HEK293 (cell line): ENCODE data around the gene TBL1XR1.

Experiments
- ZNF174 ChIP-seq: fragments of 450-650 bp; formaldehyde crosslinking; IDR thresholded peaks from 2 replicates; pipeline ENCODE4 v1.5.0; 2017; ENCODE audit warnings: missing biosample characterization, mild to moderate bottlenecking, missing genetic modification characterization
- ZNF561 ChIP-seq: fragments of 450-650 bp; IDR thresholded peaks from 2 replicates; pipeline ENCODE4 v1.5.1; 2018; ENCODE audit warnings: missing biosample characterization, missing genetic modification characterization, borderline replicate concordance
- TF ChIP-seq, protein P1 (sequence below): fragments of 450-650 bp; formaldehyde crosslinking; IDR thresholded peaks from 2 replicates; pipeline ENCODE4 v1.5.1; 2016; ENCODE audit warnings: missing biosample characterization, missing genetic modification characterization
- TF ChIP-seq, protein P2 (sequence below): fragments of 450-650 bp; formaldehyde crosslinking; IDR thresholded peaks from 2 replicates; pipeline ENCODE4 v1.5.1; 2016; ENCODE audit warnings: missing biosample characterization, missing genetic modification characterization
- TF ChIP-seq, protein P3 (sequence below): IDR thresholded peaks from 2 replicates; pipeline ENCODE4 v1.6.1; 2011; ENCODE audit warnings: mild to moderate bottlenecking, low read depth, low read length, borderline replicate concordance
- TF ChIP-seq, protein P4 (sequence below): fragments of 450-650 bp; IDR thresholded peaks from 2 replicates; pipeline ENCODE4 v1.5.1; 2018; ENCODE audit warnings: missing biosample characterization, missing genetic modification characterization

DNA sequence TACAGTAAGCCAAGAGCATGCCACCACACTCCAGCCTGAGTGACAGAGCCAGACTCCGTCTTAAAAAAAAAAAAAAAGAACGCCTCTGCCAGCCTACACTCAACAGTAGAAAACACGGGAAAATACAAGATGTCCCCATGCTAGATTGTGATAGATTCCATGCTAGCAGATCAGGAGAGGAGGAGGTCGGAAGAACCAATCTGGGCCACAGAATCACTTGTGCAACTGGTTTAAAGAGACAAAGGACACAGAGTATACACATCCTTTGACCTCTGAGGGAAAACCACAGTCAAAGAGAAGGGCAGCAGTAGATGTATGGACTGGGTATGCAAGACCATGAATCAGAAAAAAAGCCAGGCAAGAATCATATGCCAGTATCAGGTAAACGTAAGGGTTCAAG is 15.9 kb downstream of the TBL1XR1 start:
- TF ChIP-seq, protein P1, sequence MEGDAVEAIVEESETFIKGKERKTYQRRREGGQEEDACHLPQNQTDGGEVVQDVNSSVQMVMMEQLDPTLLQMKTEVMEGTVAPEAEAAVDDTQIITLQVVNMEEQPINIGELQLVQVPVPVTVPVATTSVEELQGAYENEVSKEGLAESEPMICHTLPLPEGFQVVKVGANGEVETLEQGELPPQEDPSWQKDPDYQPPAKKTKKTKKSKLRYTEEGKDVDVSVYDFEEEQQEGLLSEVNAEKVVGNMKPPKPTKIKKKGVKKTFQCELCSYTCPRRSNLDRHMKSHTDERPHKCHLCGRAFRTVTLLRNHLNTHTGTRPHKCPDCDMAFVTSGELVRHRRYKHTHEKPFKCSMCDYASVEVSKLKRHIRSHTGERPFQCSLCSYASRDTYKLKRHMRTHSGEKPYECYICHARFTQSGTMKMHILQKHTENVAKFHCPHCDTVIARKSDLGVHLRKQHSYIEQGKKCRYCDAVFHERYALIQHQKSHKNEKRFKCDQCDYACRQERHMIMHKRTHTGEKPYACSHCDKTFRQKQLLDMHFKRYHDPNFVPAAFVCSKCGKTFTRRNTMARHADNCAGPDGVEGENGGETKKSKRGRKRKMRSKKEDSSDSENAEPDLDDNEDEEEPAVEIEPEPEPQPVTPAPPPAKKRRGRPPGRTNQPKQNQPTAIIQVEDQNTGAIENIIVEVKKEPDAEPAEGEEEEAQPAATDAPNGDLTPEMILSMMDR, result no peak
- TF ChIP-seq, protein P2, sequence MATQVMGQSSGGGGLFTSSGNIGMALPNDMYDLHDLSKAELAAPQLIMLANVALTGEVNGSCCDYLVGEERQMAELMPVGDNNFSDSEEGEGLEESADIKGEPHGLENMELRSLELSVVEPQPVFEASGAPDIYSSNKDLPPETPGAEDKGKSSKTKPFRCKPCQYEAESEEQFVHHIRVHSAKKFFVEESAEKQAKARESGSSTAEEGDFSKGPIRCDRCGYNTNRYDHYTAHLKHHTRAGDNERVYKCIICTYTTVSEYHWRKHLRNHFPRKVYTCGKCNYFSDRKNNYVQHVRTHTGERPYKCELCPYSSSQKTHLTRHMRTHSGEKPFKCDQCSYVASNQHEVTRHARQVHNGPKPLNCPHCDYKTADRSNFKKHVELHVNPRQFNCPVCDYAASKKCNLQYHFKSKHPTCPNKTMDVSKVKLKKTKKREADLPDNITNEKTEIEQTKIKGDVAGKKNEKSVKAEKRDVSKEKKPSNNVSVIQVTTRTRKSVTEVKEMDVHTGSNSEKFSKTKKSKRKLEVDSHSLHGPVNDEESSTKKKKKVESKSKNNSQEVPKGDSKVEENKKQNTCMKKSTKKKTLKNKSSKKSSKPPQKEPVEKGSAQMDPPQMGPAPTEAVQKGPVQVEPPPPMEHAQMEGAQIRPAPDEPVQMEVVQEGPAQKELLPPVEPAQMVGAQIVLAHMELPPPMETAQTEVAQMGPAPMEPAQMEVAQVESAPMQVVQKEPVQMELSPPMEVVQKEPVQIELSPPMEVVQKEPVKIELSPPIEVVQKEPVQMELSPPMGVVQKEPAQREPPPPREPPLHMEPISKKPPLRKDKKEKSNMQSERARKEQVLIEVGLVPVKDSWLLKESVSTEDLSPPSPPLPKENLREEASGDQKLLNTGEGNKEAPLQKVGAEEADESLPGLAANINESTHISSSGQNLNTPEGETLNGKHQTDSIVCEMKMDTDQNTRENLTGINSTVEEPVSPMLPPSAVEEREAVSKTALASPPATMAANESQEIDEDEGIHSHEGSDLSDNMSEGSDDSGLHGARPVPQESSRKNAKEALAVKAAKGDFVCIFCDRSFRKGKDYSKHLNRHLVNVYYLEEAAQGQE (tag by site-specific recombination), result no peak
- TF ChIP-seq ZNF561 (tag by site-specific recombination) (no peak), ZNF174 (tag by site-specific recombination) (no peak)
- TF ChIP-seq, protein P3, sequence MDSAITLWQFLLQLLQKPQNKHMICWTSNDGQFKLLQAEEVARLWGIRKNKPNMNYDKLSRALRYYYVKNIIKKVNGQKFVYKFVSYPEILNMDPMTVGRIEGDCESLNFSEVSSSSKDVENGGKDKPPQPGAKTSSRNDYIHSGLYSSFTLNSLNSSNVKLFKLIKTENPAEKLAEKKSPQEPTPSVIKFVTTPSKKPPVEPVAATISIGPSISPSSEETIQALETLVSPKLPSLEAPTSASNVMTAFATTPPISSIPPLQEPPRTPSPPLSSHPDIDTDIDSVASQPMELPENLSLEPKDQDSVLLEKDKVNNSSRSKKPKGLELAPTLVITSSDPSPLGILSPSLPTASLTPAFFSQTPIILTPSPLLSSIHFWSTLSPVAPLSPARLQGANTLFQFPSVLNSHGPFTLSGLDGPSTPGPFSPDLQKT, result no peak
- TF ChIP-seq, protein P4, sequence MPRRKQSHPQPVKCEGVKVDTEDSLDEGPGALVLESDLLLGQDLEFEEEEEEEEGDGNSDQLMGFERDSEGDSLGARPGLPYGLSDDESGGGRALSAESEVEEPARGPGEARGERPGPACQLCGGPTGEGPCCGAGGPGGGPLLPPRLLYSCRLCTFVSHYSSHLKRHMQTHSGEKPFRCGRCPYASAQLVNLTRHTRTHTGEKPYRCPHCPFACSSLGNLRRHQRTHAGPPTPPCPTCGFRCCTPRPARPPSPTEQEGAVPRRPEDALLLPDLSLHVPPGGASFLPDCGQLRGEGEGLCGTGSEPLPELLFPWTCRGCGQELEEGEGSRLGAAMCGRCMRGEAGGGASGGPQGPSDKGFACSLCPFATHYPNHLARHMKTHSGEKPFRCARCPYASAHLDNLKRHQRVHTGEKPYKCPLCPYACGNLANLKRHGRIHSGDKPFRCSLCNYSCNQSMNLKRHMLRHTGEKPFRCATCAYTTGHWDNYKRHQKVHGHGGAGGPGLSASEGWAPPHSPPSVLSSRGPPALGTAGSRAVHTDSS (tag by site-specific recombination), result no peak
